Measurements from ENCODE around the gene FARS2. TPM values are rescaled to one million over a fixed set of nuclear protein-coding genes. Genes with fewer than 3 reads are reported as not detected.

The FARS2 gene
- total and polyA plus RNA-seq, 5 donors: 13.9 to 19.6 (median 16.7) TPM

GRCh38 chr6:5657684-5658430 is 396.5 kb downstream of the FARS2 start:
- Histone ChIP-seq H3K27me3 (ENCODE audit: control insufficient read depth, insufficient read depth) (no peaks in the 10 kb centered on the region), H3K9me3 (ENCODE audit: control insufficient read depth, low read length) (no peaks in the 10 kb centered on the region), H3K4me3 (ENCODE audit: low read length) (no peak overlapping the region), H3K27ac (ENCODE audit: low read length) (no peak overlapping the region), H3K4me1 (ENCODE audit: control insufficient read depth, insufficient read depth, low read length) (peaks cover 2% of the 10 kb centered on the region)
- ATAC-seq (no peak), DNase-seq (peak in 1 of 3 donors; percentile 49)
- intact Hi-C loops (cut with DNase I): no loop called here
- WGBS: 90% methylated on average over 9 of the region's 9 CpGs

DNA sequence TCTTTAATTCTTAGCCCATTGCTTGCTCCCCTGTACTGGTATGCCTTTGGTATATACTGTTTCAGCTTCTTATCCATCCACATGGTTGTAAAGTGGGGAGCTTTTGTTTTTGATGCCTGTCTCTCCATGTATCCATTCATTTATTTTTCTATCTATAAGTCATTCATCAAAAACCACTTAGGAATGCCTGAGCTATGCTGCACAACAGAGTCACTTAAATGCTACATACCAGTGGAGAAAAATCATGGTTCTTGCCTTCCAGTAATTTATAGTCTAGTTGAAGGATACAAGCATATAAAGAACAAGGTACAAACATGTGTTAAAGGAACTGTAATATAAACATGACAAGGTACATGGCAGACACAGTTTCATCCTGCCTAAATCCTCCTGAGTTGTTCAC is 398.2 kb downstream of the FARS2 start:
- ATAC-seq: no peak
- intact Hi-C loops (cut with DNase I): no loop called here
- H3K4me1 ChIP-seq (ENCODE audit: control insufficient read depth, insufficient read depth, low read length): no peaks in the 10 kb centered on the region
- no peak for DNase-seq
- H3K9me3 ChIP-seq (ENCODE audit: control insufficient read depth, low read length): no peaks in the 10 kb centered on the region
- no peak overlapping the region for H3K4me3 ChIP-seq (ENCODE audit: low read length)
- H3K27me3 ChIP-seq (ENCODE audit: control insufficient read depth, insufficient read depth): no peaks in the 10 kb centered on the region
- no peak overlapping the region for H3K27ac ChIP-seq (ENCODE audit: low read length)

- H3K4me1 ChIP-seq (ENCODE audit: control insufficient read depth, insufficient read depth, low read length): no peaks in the 10 kb centered on the region
These were observed 399.5 kb downstream of the FARS2 start for GRCh38 chr6:5660772-5661171.

GRCh38 chr6:5662797-5663196 is 401.5 kb downstream of the FARS2 start:
- DNase-seq: no peak
- Histone ChIP-seq H3K4me3 (ENCODE audit: low read length) (no peak overlapping the region), H3K9me3 (ENCODE audit: control insufficient read depth, low read length) (no peaks in the 10 kb centered on the region), H3K27me3 (ENCODE audit: control insufficient read depth, insufficient read depth) (no peaks in the 10 kb centered on the region), H3K4me1 (ENCODE audit: control insufficient read depth, insufficient read depth, low read length) (no peaks in the 10 kb centered on the region), H3K27ac (ENCODE audit: low read length) (no peak overlapping the region)
- 86% methylated on average over 3 of the region's 3 CpGs for WGBS
- no peak for ATAC-seq
- intact Hi-C loops (cut with DNase I): no loop called here

More at GRCh38 chr6:5660772-5661171, 399.5 kb downstream of the FARS2 start:
- no peak overlapping the region for H3K4me3 ChIP-seq (ENCODE audit: low read length)
- no peak for ATAC-seq
- WGBS: 69% methylated on average over 5 of the region's 5 CpGs
- H3K27ac ChIP-seq (ENCODE audit: low read length): no peak overlapping the region
- intact Hi-C loops (cut with DNase I): no loop called here
- H3K9me3 ChIP-seq (ENCODE audit: control insufficient read depth, low read length): no peaks in the 10 kb centered on the region
- no peaks in the 10 kb centered on the region for H3K27me3 ChIP-seq (ENCODE audit: control insufficient read depth, insufficient read depth)
- no peak for DNase-seq

DNA sequence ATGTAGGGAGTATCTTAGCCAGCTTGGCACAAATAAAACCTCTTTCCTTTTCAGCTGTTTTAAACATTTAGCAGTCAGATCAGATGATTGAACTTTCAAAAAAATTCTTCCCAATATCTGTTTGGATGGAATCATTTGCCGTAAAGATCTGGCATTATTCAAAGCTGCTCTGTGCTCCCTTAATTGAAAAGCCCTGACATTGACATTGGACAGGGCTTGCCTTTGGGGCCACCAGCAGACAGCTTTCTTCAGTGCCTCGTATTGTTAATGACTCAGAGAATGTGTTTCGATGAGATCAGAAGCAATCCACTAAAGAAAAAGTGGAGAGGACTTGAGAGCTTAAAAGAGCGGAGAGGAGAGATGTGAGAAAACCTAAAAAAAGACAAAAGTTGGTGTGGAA is 401.9 kb downstream of the FARS2 start:
- H3K4me1 ChIP-seq (ENCODE audit: control insufficient read depth, insufficient read depth, low read length): no peaks in the 10 kb centered on the region
- no peaks in the 10 kb centered on the region for H3K9me3 ChIP-seq (ENCODE audit: control insufficient read depth, low read length)
- H3K27ac ChIP-seq (ENCODE audit: low read length): no peak overlapping the region
- H3K4me3 ChIP-seq (ENCODE audit: low read length): no peak overlapping the region
- no peaks in the 10 kb centered on the region for H3K27me3 ChIP-seq (ENCODE audit: control insufficient read depth, insufficient read depth)
- WGBS: 71% methylated on average over 4 of the region's 4 CpGs
- DNase-seq (no peak), ATAC-seq (no peak)
- intact Hi-C loops (cut with DNase I): no loop called here

GRCh38 chr6:5663739-5664138 is 402.4 kb downstream of the FARS2 start:
- Histone ChIP-seq H3K4me3 (ENCODE audit: low read length) (no peak overlapping the region), H3K9me3 (ENCODE audit: control insufficient read depth, low read length) (no peaks in the 10 kb centered on the region), H3K4me1 (ENCODE audit: control insufficient read depth, insufficient read depth, low read length) (no peaks in the 10 kb centered on the region), H3K27ac (ENCODE audit: low read length) (no peak overlapping the region), H3K27me3 (ENCODE audit: control insufficient read depth, insufficient read depth) (no peaks in the 10 kb centered on the region)
- intact Hi-C loops (cut with DNase I): no loop called here
- DNase-seq: no peak
- no peak for ATAC-seq
- 98% methylated on average over 2 of the region's 2 CpGs for WGBS

DNA sequence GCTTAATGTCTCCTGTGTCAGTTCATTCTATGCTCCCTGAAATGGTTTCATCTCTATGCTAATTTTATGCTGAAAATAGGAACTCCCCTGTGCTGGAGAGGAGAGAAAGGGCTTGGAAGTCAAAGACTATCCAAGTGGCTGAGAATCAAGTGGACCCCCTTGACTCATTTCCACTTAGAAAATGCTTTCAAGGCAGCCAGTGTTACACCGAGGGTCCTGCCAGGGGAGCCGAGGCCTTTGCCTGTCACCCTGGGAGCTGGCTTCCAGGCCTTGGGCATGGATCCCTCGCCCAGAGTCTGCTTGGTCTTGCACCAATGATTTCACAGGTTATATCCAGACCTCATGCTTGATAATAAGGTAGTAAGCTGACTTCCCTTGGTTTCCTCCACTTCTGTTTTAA is 402.8 kb downstream of the FARS2 start:
- DNase-seq (no peak), ATAC-seq (no peak)
- H3K9me3 ChIP-seq (ENCODE audit: control insufficient read depth, low read length): no peaks in the 10 kb centered on the region
- WGBS: 88% methylated on average over 3 of the region's 3 CpGs
- intact Hi-C loops (cut with DNase I): no loop called here
- H3K27me3 ChIP-seq (ENCODE audit: control insufficient read depth, insufficient read depth): no peaks in the 10 kb centered on the region
- no peaks in the 10 kb centered on the region for H3K4me1 ChIP-seq (ENCODE audit: control insufficient read depth, insufficient read depth, low read length)
- H3K4me3 ChIP-seq (ENCODE audit: low read length): no peak overlapping the region
- H3K27ac ChIP-seq (ENCODE audit: low read length): no peak overlapping the region

DNA sequence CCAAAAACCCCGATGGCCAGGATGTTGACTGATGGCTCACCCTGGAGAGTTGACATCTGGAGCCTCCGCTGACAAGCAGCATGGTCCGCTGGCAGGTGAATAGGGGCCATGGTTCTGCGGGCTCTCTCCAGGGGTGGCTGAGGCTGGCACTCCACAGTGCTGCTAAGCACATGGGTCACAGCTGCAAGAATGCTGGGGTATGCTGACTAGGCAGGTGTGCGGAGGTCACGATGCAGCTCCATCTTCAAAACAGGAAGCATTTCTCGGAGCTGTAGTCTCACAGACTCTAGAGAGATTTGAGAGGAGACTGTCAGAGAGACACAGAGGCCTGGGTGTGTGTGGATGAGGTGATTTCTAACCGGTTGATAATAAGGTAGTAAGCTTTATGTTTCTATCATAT is 403.9 kb downstream of the FARS2 start:
- no peak for DNase-seq
- intact Hi-C loops (cut with DNase I): no loop called here
- Histone ChIP-seq H3K4me3 (ENCODE audit: low read length) (no peak overlapping the region), H3K4me1 (ENCODE audit: control insufficient read depth, insufficient read depth, low read length) (no peaks in the 10 kb centered on the region), H3K9me3 (ENCODE audit: control insufficient read depth, low read length) (no peaks in the 10 kb centered on the region), H3K27me3 (ENCODE audit: control insufficient read depth, insufficient read depth) (no peaks in the 10 kb centered on the region), H3K27ac (ENCODE audit: low read length) (no peak overlapping the region)
- no peak for ATAC-seq
- 88% methylated on average over 8 of the region's 8 CpGs for WGBS

GRCh38 chr6:5665667-5666066 is 404.4 kb downstream of the FARS2 start:
- 84% methylated on average over 2 of the region's 2 CpGs for WGBS
- intact Hi-C loops (cut with DNase I): no loop called here
- Histone ChIP-seq H3K9me3 (ENCODE audit: control insufficient read depth, low read length) (no peaks in the 10 kb centered on the region), H3K4me1 (ENCODE audit: control insufficient read depth, insufficient read depth, low read length) (no peaks in the 10 kb centered on the region), H3K27me3 (ENCODE audit: control insufficient read depth, insufficient read depth) (no peaks in the 10 kb centered on the region), H3K27ac (ENCODE audit: low read length) (no peak overlapping the region), H3K4me3 (ENCODE audit: low read length) (no peak overlapping the region)
- DNase-seq: no peak
- ATAC-seq: no peak

DNA sequence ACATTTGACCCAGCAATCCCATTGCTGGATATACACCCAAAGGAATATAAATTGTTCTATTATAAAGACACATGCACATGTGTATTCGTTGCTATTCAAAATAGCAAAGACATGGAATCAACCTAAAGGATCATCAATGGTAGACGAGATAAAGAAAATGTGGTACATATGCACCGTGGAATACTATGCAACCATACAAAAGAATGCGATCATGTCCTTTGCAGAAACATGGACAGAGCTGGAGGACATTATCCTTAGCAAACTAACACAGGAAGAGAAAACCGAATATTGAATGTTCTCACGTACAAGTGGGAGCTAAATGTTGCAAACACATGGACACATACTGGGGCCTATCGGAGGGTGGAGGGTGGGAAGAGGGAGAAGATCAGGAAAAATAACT is 405.4 kb downstream of the FARS2 start:
- H3K27ac ChIP-seq (ENCODE audit: low read length): no peak overlapping the region
- no peaks in the 10 kb centered on the region for H3K9me3 ChIP-seq (ENCODE audit: control insufficient read depth, low read length)
- no peak for ATAC-seq
- no peaks in the 10 kb centered on the region for H3K27me3 ChIP-seq (ENCODE audit: control insufficient read depth, insufficient read depth)
- DNase-seq: no peak
- 96% methylated on average over 7 of the region's 7 CpGs for WGBS
- peaks cover 4% of the 10 kb centered on the region for H3K4me1 ChIP-seq (ENCODE audit: control insufficient read depth, insufficient read depth, low read length)
- intact Hi-C loops (cut with DNase I): no loop called here
- no peak overlapping the region for H3K4me3 ChIP-seq (ENCODE audit: low read length)

- 71% methylated on average over 5 of the region's 5 CpGs for WGBS
- H3K27me3 ChIP-seq (ENCODE audit: control insufficient read depth, insufficient read depth): no peaks in the 10 kb centered on the region
- no peak for DNase-seq
These were observed 406.4 kb downstream of the FARS2 start for GRCh38 chr6:5667737-5668136.

DNA sequence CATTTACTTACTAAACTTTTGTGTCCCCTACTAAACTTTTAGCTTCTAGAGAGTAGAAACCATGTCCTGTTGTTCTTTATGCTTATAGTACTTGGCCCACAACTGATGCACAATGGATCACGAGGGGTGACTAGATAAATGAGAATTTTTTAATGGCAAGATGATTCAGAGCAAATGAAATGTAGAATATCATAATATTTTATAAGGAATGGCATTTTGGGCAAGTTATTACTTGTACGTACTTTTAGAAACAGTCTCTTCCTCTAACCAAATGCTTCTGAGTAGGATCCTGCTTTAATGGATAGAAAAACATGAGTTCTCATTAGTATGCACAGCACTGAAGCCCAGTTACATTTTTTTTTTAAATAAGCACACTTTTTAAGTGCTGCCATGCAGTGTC is 409.1 kb downstream of the FARS2 start:
- Histone ChIP-seq H3K4me3 (ENCODE audit: low read length) (no peak overlapping the region), H3K27me3 (ENCODE audit: control insufficient read depth, insufficient read depth) (no peaks in the 10 kb centered on the region), H3K27ac (ENCODE audit: low read length) (no peak overlapping the region), H3K4me1 (ENCODE audit: control insufficient read depth, insufficient read depth, low read length) (peaks cover 6% of the 10 kb centered on the region), H3K9me3 (ENCODE audit: control insufficient read depth, low read length) (no peaks in the 10 kb centered on the region)
- no peak for DNase-seq
- WGBS: 99% methylated on average over 2 of the region's 2 CpGs
- no peak for ATAC-seq
- intact Hi-C loops (cut with DNase I): no loop called here

More at GRCh38 chr6:5667737-5668136, 406.4 kb downstream of the FARS2 start:
- ATAC-seq: no peak
- H3K27ac ChIP-seq (ENCODE audit: low read length): no peak overlapping the region
- intact Hi-C loops (cut with DNase I): no loop called here
- H3K4me3 ChIP-seq (ENCODE audit: low read length): no peak overlapping the region
- H3K9me3 ChIP-seq (ENCODE audit: control insufficient read depth, low read length): no peaks in the 10 kb centered on the region
- H3K4me1 ChIP-seq (ENCODE audit: control insufficient read depth, insufficient read depth, low read length): peaks cover 6% of the 10 kb centered on the region

Measured in right cardiac atrium (tissue), 5 donors.